ENCODE measurements around the gene MROH8. TPM values are rescaled to one million over a fixed set of nuclear protein-coding genes. Genes with fewer than 3 reads are reported as not detected.
A peak's percentile ranks its signal among the peaks of the same experiment; 100 is the strongest.

The MROH8 gene
- total RNA-seq = 1 to 10 TPM; 1.1 to 1.8 (median 1.4) TPM
- polyA plus RNA-seq = 1 to 10 TPM; 1.6 to 6.9 TPM

- DNase-seq (peak; percentile 96 to 98 (median 98)), ATAC-seq (peak; percentile 93 to 98 (median 96)), FAIRE-seq (peak; percentile 34)
- intact Hi-C loops (cut with DNase I) = no loop called here
- no peak for TF ChIP-seq CTCF (IDR thresholded peaks at IDR 0.05)
- no peaks in the 10 kb centered on the region for H3K27me3 ChIP-seq
- H3K27ac ChIP-seq = peak within 1 kb of the TSS; percentile 98 to 100 (median 99)
- WGBS, 2 donors = 0% methylated on average over 79 to 80 of the region's 80 CpGs
- H3K4me3 ChIP-seq = peak within 1 kb of the TSS; percentile 77 to 98 (median 88)
- H3K4me1 ChIP-seq = peaks cover 0 to 25% (median 8%) of the 10 kb centered on the region in 3 donors
- H3K9me3 ChIP-seq = no peaks in the 10 kb centered on the region
- H3K36me3 ChIP-seq = peaks cover 0 to 6% (median 0%) of the 10 kb centered on the region in 3 donors
These were observed at the start of gene MROH8, which contains the start of gene RPN2 for GRCh38 chr20:37178839-37179682. TSS of gene MROH8 (minus strand) at chr20:37179548. TSS of gene RPN2 (plus strand) at chr20:37179330. CDS start at chr20:37179357, 27 bp downstream.

- Histone ChIP-seq H3K27ac (no peak overlapping the region), H3K9me3 (no peaks in the 10 kb centered on the region), H3K4me1 (no peaks in the 10 kb centered on the region), H3K36me3 (peaks cover 7 to 94% (median 66%) of the 10 kb centered on the region in 3 donors), H3K27me3 (no peaks in the 10 kb centered on the region), H3K4me3 (no peak overlapping the region)
- FAIRE-seq (no peak), DNase-seq (no peak), ATAC-seq (no peak)
- TF ChIP-seq CTCF (IDR thresholded peaks at IDR 0.05) = no peak
- 89 to 90% methylated on average over 5 of the region's 5 CpGs for WGBS, 2 donors
- intact Hi-C loops (cut with DNase I) = no loop called here
These were observed 49.3 kb upstream of the MROH8 start for GRCh38 chr20:37228656-37229055.

- FAIRE-seq (no peak), ATAC-seq (no peak), DNase-seq (no peak)
- intact Hi-C loops (cut with DNase I) = no loop called here
- H3K4me3 ChIP-seq = no peak overlapping the region
- no peaks in the 10 kb centered on the region for H3K9me3 ChIP-seq
- peaks cover 7 to 89% (median 64%) of the 10 kb centered on the region in 3 donors for H3K36me3 ChIP-seq
- WGBS, 2 donors = 81 to 87% methylated on average over 6 of the region's 6 CpGs
- no peak overlapping the region for H3K27ac ChIP-seq
- no peak for TF ChIP-seq CTCF (IDR thresholded peaks at IDR 0.05)
- peaks cover 0 to 5% (median 0%) of the 10 kb centered on the region in 3 donors for H3K4me1 ChIP-seq
- H3K27me3 ChIP-seq = no peaks in the 10 kb centered on the region
These were observed 48.7 kb upstream of the MROH8 start for GRCh38 chr20:37228082-37228481.

- H3K27me3 ChIP-seq = no peaks in the 10 kb centered on the region
- FAIRE-seq = no peak
These were observed 47.5 kb upstream of the MROH8 start for GRCh38 chr20:37226889-37227288.

More at GRCh38 chr20:37226889-37227288, 47.5 kb upstream of the MROH8 start:
- no peak for TF ChIP-seq CTCF (IDR thresholded peaks at IDR 0.05)
- no peak overlapping the region for H3K27ac ChIP-seq
- WGBS, 2 donors = 86 to 93% methylated on average over 3 of the region's 3 CpGs
- peaks cover 7 to 8% (median 7%) of the 10 kb centered on the region in 3 donors for H3K4me1 ChIP-seq
- ATAC-seq (peak in 3 of 4 donors; percentile 36 to 51 (median 42)), DNase-seq (peak in 2 of 6 donors; percentile 15 to 32)
- intact Hi-C loops (cut with DNase I) = no loop called here
- H3K4me3 ChIP-seq = no peak overlapping the region
- no peaks in the 10 kb centered on the region for H3K9me3 ChIP-seq
- peaks cover 7 to 80% (median 64%) of the 10 kb centered on the region in 3 donors for H3K36me3 ChIP-seq

Measured in pancreas (tissue), 10 donors.